H1 (cell line): ENCODE data around the gene MXI1. TPM values are rescaled to one million over a fixed set of nuclear protein-coding genes. Genes with fewer than 3 reads are reported as not detected.

ENCODE experiments used
- CTCF ChIA-PET: fragments of 300-600 bp; sonication (Branson Sonifier 250); formaldehyde crosslinking; loops from one replicate; lab custom pipeline; 2021; ENCODE audit not compliant: partially characterized antibody; lab: Charles Lee
- POLR2A ChIA-PET: fragments of 300-600 bp; sonication (Branson Sonifier 250); formaldehyde crosslinking; loops from one replicate; lab custom pipeline; 2021; ENCODE audit warnings: inconsistent platforms; ENCODE audit not compliant: partially characterized antibody; lab: Charles Lee
- DNase-seq, 2 experiments: peaks; one replicate each; pipeline versions ENCODE4 v3.0.0 to v3.0.0-alpha.2; 2010 to 2022; ENCODE audit warnings: low spot score in 2 of 2, low read depth in 1 of 2, mixed read lengths in 1 of 2
- FAIRE-seq: peaks from 2 replicates; lab custom pipeline; 2011; peaks lifted over from hg19 to GRCh38; lab: Jason Lieb, UNC
- H2AFZ ChIP-seq: 2 replicates; pipeline ENCODE4 v1.8.1; 2012; ENCODE audit warnings: low read length, inconsistent platforms
- H2AK5ac ChIP-seq: 2 replicates; pipeline ENCODE4 v1.6.1; 2013; ENCODE audit warnings: low read depth, low read length
- H2BK120ac ChIP-seq: replicated peaks from 2 replicates; pipeline ENCODE3; 2013; ENCODE audit warnings: low read depth, low read length, inconsistent platforms
- H2BK12ac ChIP-seq: 2 replicates; pipeline ENCODE4 v1.6.1; 2013; ENCODE audit warnings: low read depth, low read length
- H2BK15ac ChIP-seq: 2 replicates; pipeline ENCODE4 v1.6.1; 2013; ENCODE audit warnings: low read length
- H2BK20ac ChIP-seq: 2 replicates; pipeline ENCODE4 v1.6.1; 2013; ENCODE audit warnings: low read length
- H2BK5ac ChIP-seq: 2 replicates; pipeline ENCODE4 v1.6.1; 2013; ENCODE audit warnings: low read depth, low read length
- H3K14ac ChIP-seq: 2 replicates; pipeline ENCODE4 v1.6.1; 2013; ENCODE audit warnings: inconsistent platforms; ENCODE audit not compliant: insufficient read length
- H3K18ac ChIP-seq: 2 replicates; pipeline ENCODE4 v1.6.1; 2013; ENCODE audit warnings: low read length; ENCODE audit errors: extremely low read depth
- H3K23ac ChIP-seq: 2 replicates; pipeline ENCODE4 v1.6.1; 2013; ENCODE audit warnings: inconsistent platforms; ENCODE audit not compliant: insufficient read length
- H3K23me2 ChIP-seq: 2 replicates; pipeline ENCODE4 v1.6.1; 2013; ENCODE audit warnings: low read depth, low read length
- H3K27ac ChIP-seq: 2 replicates; pipeline ENCODE4 v1.6.1; 2011; ENCODE audit warnings: low read depth, low read length, inconsistent platforms
- H3K27me3 ChIP-seq, 4 experiments: replicated peaks in 1 of 4; 1 replicate in 1 of 4; 2 replicates in 3 of 4; pipeline versions ENCODE4 v1.6.1 to v1.8.1; 2011 to 2013; ENCODE audit warnings: low read length in 3 of 4, mild to moderate bottlenecking in 3 of 4, inconsistent platforms in 2 of 4, mixed read lengths in 2 of 4, moderate library complexity in 1 of 4; ENCODE audit not compliant: control insufficient read depth in 3 of 4, insufficient read depth in 3 of 4; ENCODE audit errors: extremely low read depth in 1 of 4
- H3K36me3 ChIP-seq, 4 experiments: 2 replicates each; pipeline versions ENCODE4 v1.6.1 to v1.8.1; 2011 to 2013; ENCODE audit warnings: mild to moderate bottlenecking in 4 of 4, low read length in 3 of 4, moderate library complexity in 2 of 4, control low read depth in 1 of 4, inconsistent platforms in 1 of 4; ENCODE audit not compliant: insufficient read depth in 4 of 4, control insufficient read depth in 2 of 4
- H3K4ac ChIP-seq: replicated peaks from 2 replicates; pipeline ENCODE3; 2013; ENCODE audit warnings: low read length, low read depth, mixed read lengths, inconsistent platforms; ENCODE audit not compliant: insufficient read length
- H3K4me1 ChIP-seq, 4 experiments: replicated peaks in 1 of 4; 1 replicate in 1 of 4; 2 replicates in 3 of 4; pipeline versions ENCODE4 v1.6.1 to v1.8.1; 2011 to 2013; ENCODE audit warnings: low read length in 3 of 4, inconsistent platforms in 2 of 4, mixed read lengths in 1 of 4; ENCODE audit not compliant: insufficient read depth in 4 of 4, control insufficient read depth in 3 of 4
- H3K4me2 ChIP-seq, 2 experiments: 2 replicates each; pipeline versions ENCODE4 v1.6.1 to v1.8.1; 2011 to 2013; ENCODE audit warnings: low read depth in 2 of 2, low read length in 2 of 2, control low read depth in 1 of 2, inconsistent platforms in 1 of 2, mild to moderate bottlenecking in 1 of 2; ENCODE audit not compliant: insufficient read depth in 1 of 2
- H3K4me3 ChIP-seq, 4 experiments: fragments of 200-600, 300-600 bp in 1 of 4; sonication (generic), shearing (Covaris generic), sonication (Bioruptor Twin) in 1 of 4; 2 replicates each; pipeline versions ENCODE4 v1.5.1 to v1.8.1; 2011 to 2016; ENCODE audit warnings: low read length in 4 of 4, low read depth in 3 of 4, control low read depth in 2 of 4, inconsistent platforms in 2 of 4, mild to moderate bottlenecking in 2 of 4, mixed read lengths in 1 of 4, moderate library complexity in 1 of 4; ENCODE audit not compliant: insufficient read depth in 2 of 4; ENCODE audit errors: extremely low read depth in 1 of 4
- H3K56ac ChIP-seq: replicated peaks from 2 replicates; pipeline ENCODE3; 2013; ENCODE audit warnings: low read depth, mild to moderate bottlenecking, mixed read lengths, low read length, inconsistent platforms; ENCODE audit not compliant: insufficient read length
- H3K79me1 ChIP-seq: 2 replicates; pipeline ENCODE4 v1.6.1; 2013; ENCODE audit warnings: low read depth, low read length, control low read depth
- H3K79me2 ChIP-seq, 2 experiments: 2 replicates each; pipeline versions ENCODE4 v1.6.1 to v1.8.1; 2012 to 2013; ENCODE audit warnings: low read length in 2 of 2, mild to moderate bottlenecking in 2 of 2, inconsistent platforms in 1 of 2; ENCODE audit not compliant: insufficient read depth in 2 of 2, control insufficient read depth in 1 of 2
- H3K9ac ChIP-seq, 4 experiments: replicated peaks in 1 of 4; 1 replicate in 1 of 4; 2 replicates in 3 of 4; pipeline versions ENCODE4 v1.6.1 to v1.8.1; 2011 to 2013; ENCODE audit warnings: low read depth in 3 of 4, low read length in 3 of 4, control low read depth in 2 of 4, mild to moderate bottlenecking in 2 of 4, moderate library complexity in 2 of 4, inconsistent platforms in 1 of 4; ENCODE audit errors: extremely low read depth in 1 of 4
- H3K9me3 ChIP-seq, 2 experiments: 2 replicates each; pipeline versions ENCODE4 v1.6.1 to v1.8.1; 2012 to 2013; ENCODE audit warnings: mild to moderate bottlenecking in 2 of 2, moderate library complexity in 2 of 2, control low read depth in 1 of 2, inconsistent platforms in 1 of 2, low read depth in 1 of 2, low read length in 1 of 2, mixed read lengths in 1 of 2; ENCODE audit not compliant: insufficient read depth in 2 of 2
- H4K20me1 ChIP-seq, 2 experiments: replicated peaks in 1 of 2; 2 replicates each; pipeline versions ENCODE3 to v1.8.1; 2011 to 2013; ENCODE audit warnings: inconsistent platforms in 2 of 2, low read length in 2 of 2, mild to moderate bottlenecking in 1 of 2; ENCODE audit not compliant: insufficient read depth in 2 of 2, control insufficient read depth in 1 of 2
- H4K5ac ChIP-seq: 2 replicates; pipeline ENCODE4 v1.6.1; 2013; ENCODE audit warnings: low read length, low read depth, mixed read lengths, inconsistent platforms; ENCODE audit not compliant: insufficient read length
- H4K8ac ChIP-seq: 2 replicates; pipeline ENCODE4 v1.8.0; 2013; ENCODE audit warnings: mild to moderate bottlenecking, moderate library complexity, low read length, inconsistent platforms; ENCODE audit not compliant: insufficient read depth; ENCODE audit errors: extremely low read depth
- H4K91ac ChIP-seq: replicated peaks from 2 replicates; pipeline ENCODE3; 2013; ENCODE audit warnings: low read length, mixed read lengths, inconsistent platforms; ENCODE audit not compliant: insufficient read length
- BACH1 ChIP-seq: IDR thresholded peaks from 2 replicates; pipeline ENCODE4 v1.6.1; 2012; ENCODE audit warnings: low read length, improper control_type of control experiment
- CHD1 ChIP-seq: IDR thresholded peaks from 2 replicates; pipeline ENCODE4 v1.6.1; 2012; ENCODE audit warnings: low read depth, low read length, improper control_type of control experiment
- EP300 ChIP-seq, 2 experiments: IDR thresholded peaks; 1 replicate in 1 of 2; 2 replicates in 1 of 2; pipeline ENCODE4 v1.6.1; 2011 to 2012; ENCODE audit warnings: low read depth in 2 of 2, low read length in 2 of 2, mild to moderate bottlenecking in 2 of 2, borderline replicate concordance in 1 of 2, inconsistent platforms in 1 of 2, moderate library complexity in 1 of 2
- GABPA ChIP-seq: IDR thresholded peaks from 2 replicates; pipeline ENCODE4 v1.6.1; 2011; ENCODE audit warnings: mild to moderate bottlenecking, low read length, moderate library complexity, borderline replicate concordance; ENCODE audit not compliant: insufficient read depth
- GTF2F1 ChIP-seq: IDR thresholded peaks from 2 replicates; pipeline ENCODE4 v1.6.1; 2012; ENCODE audit warnings: low read depth, low read length, improper control_type of control experiment, borderline replicate concordance
- POLR2A ChIP-seq, 2 experiments: IDR thresholded peaks; 1 replicate in 1 of 2; 2 replicates in 1 of 2; pipeline ENCODE4 v1.6.1; 2011; ENCODE audit warnings: low read depth in 2 of 2, low read length in 2 of 2, mild to moderate bottlenecking in 2 of 2; ENCODE audit errors: control extremely low read depth in 1 of 2
- POLR2AphosphoS5 ChIP-seq: IDR thresholded peaks from 2 replicates; pipeline ENCODE4 v1.6.1; 2011; ENCODE audit warnings: low read depth, low read length
- RXRA ChIP-seq: IDR thresholded peaks from 2 replicates; pipeline ENCODE4 v1.6.1; 2011; ENCODE audit warnings: low read depth, mild to moderate bottlenecking, low read length, moderate library complexity; ENCODE audit not compliant: insufficient read depth
- TBP ChIP-seq: IDR thresholded peaks from 2 replicates; pipeline ENCODE4 v1.6.1; 2011; ENCODE audit warnings: low read depth, low read length, improper control_type of control experiment
- TEAD4 ChIP-seq: IDR thresholded peaks from 2 replicates; pipeline ENCODE4 v1.6.1; 2012; ENCODE audit warnings: low read depth, low read length, inconsistent platforms, mixed read lengths
- YY1 ChIP-seq: IDR thresholded peaks from 2 replicates; pipeline ENCODE4 v1.6.1; 2011; ENCODE audit warnings: low read depth, mild to moderate bottlenecking, low read length
- WGBS, 2 experiments: shearing (Covaris generic) in 1 of 2; methylation state at CpG; one replicate each; pipeline versions ENCODE4 v1.1.6 to v1.1.7; 2013 to 2015; ENCODE audit warnings: low lambda C conversion rate in 2 of 2, mixed read lengths in 2 of 2, inconsistent platforms in 1 of 2, low coverage in 1 of 2, missing lambda C conversion rate in 1 of 2; ENCODE audit not compliant: insufficient replicate concordance in 2 of 2, insufficient coverage in 1 of 2, insufficient read length in 1 of 2; ENCODE audit errors: extremely low coverage in 1 of 2, missing lambda C conversion rate in 1 of 2; 5-methylcytosine and 5-hydroxymethylcytosine counted together
- polyA plus RNA-seq, 7 experiments: library from polyadenylated mRNA; depleted of rRNA in 3 of 7; stranded (reverse) in 5 of 7; unstranded in 2 of 7; fragments of >200 nt in 5 of 7; fragments of 200-250 nt in 2 of 7; gene quantifications; 1 replicate in 5 of 7; 2 replicates in 1 of 7; 4 replicates in 1 of 7; pipeline versions ENCODE4 v1.2.1 to v1.2.3, GENCODE V29; 2011 to 2013; ENCODE audit warnings: missing spikeins in 2 of 7, mixed read lengths in 2 of 7
- total RNA-seq: library from RNA; stranded (reverse); fragmentation: NEBNext Ultra II Directional; extraction: Animal tissue kit (Norgen Biotek cat#: 25700); gene quantifications from 2 replicates; pipeline ENCODE4 v1.2.1, GENCODE V29; 2021

The MXI1 gene
- total and polyA plus RNA-seq, 2 of the 8 experiments (the other 6 are each of a cell fraction or from before 2014, with no cell fraction given) = 5.7 to 8.8 TPM

DNA sequence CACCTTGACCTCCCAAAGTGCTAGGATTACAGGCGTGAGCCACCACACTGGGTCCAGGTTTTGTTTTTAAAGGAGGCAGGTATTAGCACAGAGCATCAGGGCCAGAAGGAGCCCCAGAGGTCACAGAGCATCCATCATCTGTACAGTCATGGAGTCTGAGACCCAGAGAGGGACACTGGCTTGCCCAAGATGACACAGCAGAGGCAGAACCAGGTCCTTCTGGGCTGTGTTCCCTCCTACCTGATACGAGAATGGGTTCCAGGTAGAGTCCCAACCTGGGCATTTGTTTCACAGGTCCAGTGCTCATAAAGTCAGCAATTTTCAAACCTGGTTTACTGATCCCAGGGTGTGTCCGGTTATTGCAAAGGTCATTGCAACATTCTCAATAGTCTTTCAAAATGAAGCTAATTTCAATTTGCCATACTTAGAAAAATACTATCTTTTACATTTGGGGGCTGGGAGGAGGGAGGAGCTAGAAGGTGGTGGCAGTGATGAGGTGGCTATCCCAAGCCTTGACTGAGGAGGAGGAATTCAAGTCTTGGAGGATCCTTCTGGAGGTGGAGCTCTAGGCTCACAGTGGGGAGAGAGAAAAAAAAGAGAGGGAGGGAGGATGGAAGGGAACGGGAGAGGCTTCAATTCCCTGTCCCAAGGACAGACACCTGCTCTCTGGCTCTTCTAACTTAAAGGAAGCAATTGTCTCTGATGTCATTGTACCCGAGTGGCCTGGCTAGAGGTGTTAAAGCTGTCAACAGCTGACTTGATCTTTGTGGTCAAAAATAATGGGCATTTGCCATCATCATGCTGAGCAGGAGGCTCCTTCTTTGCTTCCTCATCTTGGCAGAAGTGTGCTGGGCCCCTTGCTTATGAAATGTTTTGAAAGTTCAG, 8.1 kb downstream of the MXI1 start:
- DNase-seq (no peak), FAIRE-seq (no peak)
- Histone ChIP-seq H3K27me3 (peaks cover 4 to 29% (median 19%) of the 10 kb centered on the region in 4 experiments), H2BK15ac (no peak overlapping the region), H3K4me3 (no peak overlapping the region), H2BK5ac (no peak overlapping the region), H3K9ac (no peak overlapping the region), H3K14ac (no peak overlapping the region), H2AFZ (no peak overlapping the region), H4K8ac (no peak overlapping the region), H3K4me1 (peaks cover 0 to 4% (median 2%) of the 10 kb centered on the region in 4 experiments; a peak in 4 of 7 replicates), H4K20me1 (peaks cover 0 to 1% of the 10 kb centered on the region in 2 experiments), H3K4me2 (no peak overlapping the region), H3K23ac (no peak overlapping the region), H3K79me1 (no peaks in the 10 kb centered on the region), H3K36me3 (no peaks in the 10 kb centered on the region), H3K18ac (no peak overlapping the region), H3K79me2 (no peaks in the 10 kb centered on the region), H2BK120ac (no peak overlapping the region), H3K56ac (no peak overlapping the region), H3K27ac (no peak overlapping the region), H3K23me2 (peaks cover 7% of the 10 kb centered on the region), H3K4ac (no peak overlapping the region), H2BK20ac (no peak overlapping the region), H4K5ac (no peak overlapping the region), H4K91ac (no peak overlapping the region), H2BK12ac (no peak overlapping the region), H3K9me3 (no peaks in the 10 kb centered on the region), H2AK5ac (no peak overlapping the region)
- WGBS, 2 experiments = 78% methylated on average over 5 of the region's 5 CpGs; no CpG with 5 or more reads in 1 of the 2 experiments
- ChIA-PET CTCF (interaction anchor here (0.5 to 17.9 kb wide), 7 partner anchors 6 to 236 kb away, joined by 3 to 333 read pairs (median 4); partner anchors contain the start of gene MXI1), POLR2A (interaction anchor here (1.2 to 2.4 kb wide), 2 partner anchors 9 to 10 kb away, joined by 3 to 8 read pairs; partner anchors contain the start of gene MXI1)
- TF ChIP-seq EP300 (IDR thresholded peaks at IDR 0.05; ENCODE audit: borderline replicate concordance in 1 of 2, low read depth in 2 of 2, low read length in 2 of 2) (no peak), POLR2A (IDR thresholded peaks at IDR 0.05; ENCODE audit: control extremely low read depth in 1 of 2, low read depth in 2 of 2, low read length in 2 of 2) (no peak), RXRA (no peak), POLR2AphosphoS5 (no peak), GTF2F1 (no peak), CHD1 (no peak), TBP (no peak), BACH1 (no peak), YY1 (no peak), GABPA (no peak), TEAD4 (no peak)
